Nephron progenitor cell (in vitro differentiated cells): ENCODE results near the gene C10orf53.

Experiments
- DNase-seq: peaks from one replicate; pipeline ENCODE4 v3.0.0; 2021
- H3K27ac Mint-ChIP-seq: 2 replicates; pipeline ENCODE4 v1.8.0; 2021; ENCODE audit warnings: mild to moderate bottlenecking, moderate library complexity, mixed read lengths
- H3K27me3 Mint-ChIP-seq: 2 replicates; pipeline ENCODE4 v1.8.0; 2021; ENCODE audit warnings: mild to moderate bottlenecking, low read depth, mixed read lengths; ENCODE audit not compliant: poor library complexity
- H3K36me3 Mint-ChIP-seq: 2 replicates; pipeline ENCODE4 v1.8.0; 2021; ENCODE audit warnings: low read depth, mixed read lengths
- H3K4me1 Mint-ChIP-seq: 2 replicates; pipeline ENCODE4 v1.8.0; 2021; ENCODE audit warnings: mixed read lengths
- H3K4me3 Mint-ChIP-seq: 2 replicates; pipeline ENCODE4 v1.8.0; 2021; ENCODE audit warnings: mild to moderate bottlenecking, moderate library complexity, mixed read lengths
- H3K9me3 Mint-ChIP-seq: 2 replicates; pipeline ENCODE4 v1.8.0; 2021; ENCODE audit warnings: mild to moderate bottlenecking, moderate library complexity, mixed read lengths
- TF ChIP-seq, protein P1 (sequence below): fragments of 200-600 bp; sonication (generic); IDR thresholded peaks from 2 replicates; pipeline ENCODE4 v1.5.0; 2021; ENCODE audit warnings: antibody characterized with exemption

C10orf53 gene

DNA sequence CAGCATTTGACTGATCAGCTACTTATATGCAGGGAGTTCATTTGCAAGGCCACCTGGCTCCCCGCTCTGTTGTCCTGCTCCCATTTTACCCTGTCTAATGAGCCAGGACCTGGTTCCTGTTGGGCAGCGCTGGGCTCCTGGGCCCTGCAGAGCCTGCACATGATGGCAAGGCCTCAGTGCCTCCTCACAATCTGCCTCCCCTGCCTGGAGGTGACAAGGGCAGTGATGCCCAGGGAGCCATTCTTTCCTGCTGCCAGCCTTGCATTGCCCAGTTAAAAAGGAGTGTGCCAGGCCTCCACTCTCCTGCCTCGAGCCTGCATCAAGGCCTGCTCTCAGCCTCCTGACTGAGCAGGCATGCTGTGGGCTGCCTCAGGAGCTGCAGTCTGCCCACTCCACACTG, 37.1 kb upstream of the C10orf53 start:
- Mint-ChIP-seq H3K36me3 (no peaks in the 10 kb centered on the region), H3K27ac (no peak overlapping the region), H3K27me3 (peaks cover 53% of the 10 kb centered on the region), H3K9me3 (no peaks in the 10 kb centered on the region), H3K4me3 (no peak overlapping the region), H3K4me1 (peaks cover 5% of the 10 kb centered on the region)
- DNase-seq, result no peak
- TF ChIP-seq, protein P1, sequence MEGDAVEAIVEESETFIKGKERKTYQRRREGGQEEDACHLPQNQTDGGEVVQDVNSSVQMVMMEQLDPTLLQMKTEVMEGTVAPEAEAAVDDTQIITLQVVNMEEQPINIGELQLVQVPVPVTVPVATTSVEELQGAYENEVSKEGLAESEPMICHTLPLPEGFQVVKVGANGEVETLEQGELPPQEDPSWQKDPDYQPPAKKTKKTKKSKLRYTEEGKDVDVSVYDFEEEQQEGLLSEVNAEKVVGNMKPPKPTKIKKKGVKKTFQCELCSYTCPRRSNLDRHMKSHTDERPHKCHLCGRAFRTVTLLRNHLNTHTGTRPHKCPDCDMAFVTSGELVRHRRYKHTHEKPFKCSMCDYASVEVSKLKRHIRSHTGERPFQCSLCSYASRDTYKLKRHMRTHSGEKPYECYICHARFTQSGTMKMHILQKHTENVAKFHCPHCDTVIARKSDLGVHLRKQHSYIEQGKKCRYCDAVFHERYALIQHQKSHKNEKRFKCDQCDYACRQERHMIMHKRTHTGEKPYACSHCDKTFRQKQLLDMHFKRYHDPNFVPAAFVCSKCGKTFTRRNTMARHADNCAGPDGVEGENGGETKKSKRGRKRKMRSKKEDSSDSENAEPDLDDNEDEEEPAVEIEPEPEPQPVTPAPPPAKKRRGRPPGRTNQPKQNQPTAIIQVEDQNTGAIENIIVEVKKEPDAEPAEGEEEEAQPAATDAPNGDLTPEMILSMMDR, result no peak

DNA sequence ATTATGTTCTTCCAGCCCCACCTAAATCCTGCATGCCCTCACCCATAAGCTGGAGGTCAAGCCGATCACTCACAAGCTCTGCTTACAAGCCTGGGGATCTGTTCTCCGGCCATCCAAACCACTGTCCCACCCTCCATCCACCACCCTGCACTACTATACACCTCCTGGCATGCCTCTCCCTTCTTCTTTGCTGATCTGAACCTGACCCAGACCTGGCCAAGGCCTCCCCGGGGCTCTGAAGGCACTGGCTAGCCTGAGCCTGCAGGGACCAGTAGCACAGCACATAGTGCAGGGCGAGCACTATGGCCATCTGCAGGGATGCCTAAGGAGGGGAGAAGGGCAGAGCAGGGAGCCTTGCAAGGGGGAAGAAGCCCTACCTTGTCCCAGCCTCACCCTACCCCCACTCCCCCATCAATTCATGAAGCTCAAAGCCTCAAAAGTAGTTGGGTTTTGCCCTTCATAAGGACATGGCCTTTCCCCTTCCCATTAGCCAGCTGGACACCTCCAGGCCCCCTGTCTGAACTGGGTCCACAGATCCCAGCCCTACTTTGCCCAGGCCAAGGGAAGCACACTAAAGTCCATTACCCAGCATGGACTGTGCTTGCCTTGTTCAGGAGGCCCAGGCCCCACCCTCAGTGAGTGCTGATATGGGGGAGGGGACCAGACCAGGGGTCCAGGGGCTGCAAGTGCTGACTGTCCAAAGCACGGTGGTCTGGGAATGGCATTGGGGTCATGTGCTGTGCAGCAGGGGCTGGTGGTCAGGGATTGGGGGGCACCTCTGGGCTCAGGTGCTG, 36.0 kb upstream of the C10orf53 start:
- H3K4me3 Mint-ChIP-seq, result no peak overlapping the region
- H3K27ac Mint-ChIP-seq, result no peak overlapping the region
- no peaks in the 10 kb centered on the region for H3K36me3 Mint-ChIP-seq
- H3K4me1 Mint-ChIP-seq, result peaks cover 10% of the 10 kb centered on the region
- peaks cover 48% of the 10 kb centered on the region for H3K27me3 Mint-ChIP-seq
- TF ChIP-seq, protein P1, result no peak
- DNase-seq, result no peak
- H3K9me3 Mint-ChIP-seq, result no peaks in the 10 kb centered on the region

DNA sequence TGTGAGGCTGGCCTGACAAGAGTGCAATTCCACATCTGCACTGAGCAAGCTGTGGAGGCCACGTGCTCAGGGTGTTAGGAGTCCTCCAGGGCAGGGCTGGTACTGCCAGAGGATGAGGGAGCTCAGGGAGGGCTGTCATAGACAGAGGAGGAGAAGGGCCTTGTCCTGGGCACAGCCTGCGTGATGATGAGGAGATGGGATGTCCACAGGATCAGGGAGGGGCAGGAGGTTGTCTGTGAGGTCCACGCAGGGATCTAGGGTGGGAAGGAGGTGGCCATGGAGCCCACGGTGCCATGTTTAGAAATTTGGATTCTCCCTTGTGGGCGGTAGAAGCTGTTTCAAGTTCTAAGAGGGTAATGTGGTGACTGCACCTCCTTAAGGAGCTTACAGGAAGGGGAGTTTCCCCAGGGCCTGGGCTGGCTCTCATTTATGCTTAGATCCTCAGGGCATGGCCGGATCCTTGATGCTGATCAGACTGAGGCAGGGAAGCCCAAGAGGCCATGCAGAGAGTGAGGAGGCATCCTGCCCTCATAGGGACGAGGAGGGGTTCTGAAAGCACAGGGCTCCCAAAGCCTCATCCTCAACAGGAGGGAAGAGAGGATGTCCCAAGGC, 35.3 kb upstream of the C10orf53 start:
- no peak overlapping the region for H3K4me3 Mint-ChIP-seq
- H3K4me1 Mint-ChIP-seq, result peaks cover 17% of the 10 kb centered on the region
- DNase-seq, result no peak
- H3K27ac Mint-ChIP-seq, result no peak overlapping the region
- no peaks in the 10 kb centered on the region for H3K9me3 Mint-ChIP-seq
- H3K27me3 Mint-ChIP-seq, result peaks cover 46% of the 10 kb centered on the region
- TF ChIP-seq, protein P1, result no peak
- H3K36me3 Mint-ChIP-seq, result no peaks in the 10 kb centered on the region

GRCh38 chr10:49645417-49645816, 34.0 kb upstream of the C10orf53 start:
- Mint-ChIP-seq H3K9me3 (no peaks in the 10 kb centered on the region), H3K36me3 (no peaks in the 10 kb centered on the region), H3K27me3 (peaks cover 47% of the 10 kb centered on the region), H3K4me1 (peaks cover 19% of the 10 kb centered on the region), H3K4me3 (no peak overlapping the region), H3K27ac (no peak overlapping the region)
- TF ChIP-seq, protein P1, result no peak
- DNase-seq, result no peak

DNA sequence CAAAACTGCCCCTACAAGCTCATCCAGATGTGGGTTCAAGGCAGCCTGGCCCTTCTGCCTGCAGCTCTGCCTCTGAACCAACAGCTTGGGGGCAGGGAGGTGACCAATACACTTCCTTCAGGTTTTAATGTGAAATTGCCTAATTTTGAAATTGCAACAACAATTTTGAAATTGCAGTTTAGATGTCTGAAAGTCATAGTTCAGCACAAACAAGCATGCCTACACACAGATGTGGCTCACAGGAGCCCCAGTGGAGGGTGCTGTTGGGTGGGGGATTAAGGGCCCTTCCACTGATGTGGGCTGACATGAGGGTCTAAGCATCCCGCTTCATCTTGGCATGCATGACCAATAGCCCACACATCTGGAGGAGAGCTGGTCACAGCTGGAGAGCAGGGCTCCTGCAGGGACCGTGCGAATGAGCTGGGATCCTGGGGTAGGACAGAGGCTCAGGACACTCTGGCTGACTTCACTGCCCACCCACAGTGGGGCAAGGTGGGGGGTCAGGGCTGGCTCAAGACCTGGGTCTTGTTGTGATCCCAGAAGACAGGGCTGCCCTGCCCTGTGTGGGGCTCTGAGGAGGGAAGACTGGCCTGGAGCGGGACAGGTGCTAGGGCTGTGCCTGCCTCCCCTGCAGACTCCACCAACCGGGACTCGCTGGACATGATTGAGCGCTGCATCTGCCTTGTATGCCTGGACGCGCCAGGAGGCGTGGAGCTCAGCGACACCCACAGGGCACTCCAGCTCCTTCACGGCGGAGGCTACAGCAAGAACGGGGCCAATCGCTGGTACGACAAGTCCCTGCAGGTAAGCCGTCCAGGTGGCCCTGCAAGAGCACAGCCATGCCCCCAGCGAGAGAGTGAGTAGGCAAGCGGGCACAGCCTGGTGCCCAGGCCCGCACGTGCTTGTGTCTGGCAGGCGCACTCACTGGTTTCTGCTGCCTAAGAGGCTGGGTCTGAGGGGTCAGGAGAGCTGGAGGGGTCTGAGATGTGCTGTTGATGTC, 33.3 kb upstream of the C10orf53 start:
- peaks cover 44% of the 10 kb centered on the region for H3K27me3 Mint-ChIP-seq
- no peak overlapping the region for H3K4me3 Mint-ChIP-seq
- H3K9me3 Mint-ChIP-seq, result no peaks in the 10 kb centered on the region
- no peak overlapping the region for H3K27ac Mint-ChIP-seq
- TF ChIP-seq, protein P1, result no peak
- no peak for DNase-seq
- no peaks in the 10 kb centered on the region for H3K36me3 Mint-ChIP-seq
- peaks cover 19% of the 10 kb centered on the region for H3K4me1 Mint-ChIP-seq
